ENCODE measurements around the gene GNAZ.
"Not testable (repeated sequence)": the region's sequence is repeated elsewhere in the genome, so short reads cannot be mapped to it uniquely, and the experiment has no call there.

Gene GNAZ

DNA sequence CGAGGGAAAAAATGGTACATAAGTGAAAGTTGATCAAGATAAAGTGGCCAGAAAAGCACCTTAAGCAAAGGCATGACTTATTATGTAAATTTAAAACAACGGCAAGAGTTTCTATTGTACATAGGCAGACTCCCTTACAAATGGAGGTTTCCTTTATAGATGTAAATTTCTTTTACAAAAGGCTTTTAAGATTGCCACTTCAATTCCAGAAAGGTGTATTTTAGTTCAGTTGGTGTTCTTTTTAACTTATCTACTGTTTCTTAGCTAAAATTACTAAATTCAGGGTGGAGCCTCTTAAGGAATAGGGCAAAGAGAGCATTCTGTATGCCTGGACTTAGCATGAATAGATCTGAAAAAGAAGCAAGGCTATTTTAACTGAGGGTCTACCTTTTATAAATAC lies 24.9 kb upstream of the GNAZ start:
- H3K9me3 ChIP-seq (ENCODE audit: control insufficient read depth, insufficient read depth, low read depth, low read length): peaks cover 11% of the 10 kb centered on the region
- no peak overlapping the region for H3K4me3 ChIP-seq (ENCODE audit: low read depth, low read length)
- H3K36me3 ChIP-seq (ENCODE audit: control insufficient read depth, insufficient read depth, low read length): no peaks in the 10 kb centered on the region
- H3K27me3 ChIP-seq (ENCODE audit: control insufficient read depth, insufficient read depth, low read length): no peaks in the 10 kb centered on the region
- no peak overlapping the region for H3K27ac ChIP-seq (ENCODE audit: low read depth, low read length)
- H3K4me1 ChIP-seq (ENCODE audit: control insufficient read depth, insufficient read depth, low read length): peaks cover 25% of the 10 kb centered on the region
- no peak overlapping the region for H3K9ac ChIP-seq (ENCODE audit: low read length)

DNA sequence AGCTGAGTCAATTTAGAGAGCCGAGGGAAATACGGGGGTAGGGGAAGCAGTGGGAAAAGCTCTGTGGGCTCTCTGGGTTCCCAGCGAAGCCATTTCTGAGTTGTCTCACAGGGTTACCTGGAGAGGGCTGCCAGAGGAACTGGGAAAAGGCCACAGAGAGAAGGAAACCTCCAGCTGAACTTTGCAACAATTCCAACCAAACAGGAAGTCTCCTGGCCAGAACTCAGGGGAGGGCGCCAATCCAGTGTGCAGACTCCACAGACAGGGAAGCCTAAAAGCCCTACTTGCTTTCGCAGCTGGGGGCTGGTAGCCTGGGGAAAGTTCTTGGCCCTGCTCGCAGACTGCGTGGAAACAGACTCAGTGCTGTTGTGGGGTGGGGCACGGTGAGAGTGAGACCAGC lies 23.1 kb upstream of the GNAZ start:
- H3K27ac ChIP-seq (ENCODE audit: low read depth, low read length): no peak overlapping the region
- no peak overlapping the region for H3K9ac ChIP-seq (ENCODE audit: low read length)
- H3K27me3 ChIP-seq (ENCODE audit: control insufficient read depth, insufficient read depth, low read length): no peaks in the 10 kb centered on the region
- peaks cover 25% of the 10 kb centered on the region for H3K4me1 ChIP-seq (ENCODE audit: control insufficient read depth, insufficient read depth, low read length)
- no peak overlapping the region for H3K4me3 ChIP-seq (ENCODE audit: low read depth, low read length)
- H3K36me3 ChIP-seq (ENCODE audit: control insufficient read depth, insufficient read depth, low read length): no peaks in the 10 kb centered on the region
- peaks cover 11% of the 10 kb centered on the region for H3K9me3 ChIP-seq (ENCODE audit: control insufficient read depth, insufficient read depth, low read depth, low read length)

DNA sequence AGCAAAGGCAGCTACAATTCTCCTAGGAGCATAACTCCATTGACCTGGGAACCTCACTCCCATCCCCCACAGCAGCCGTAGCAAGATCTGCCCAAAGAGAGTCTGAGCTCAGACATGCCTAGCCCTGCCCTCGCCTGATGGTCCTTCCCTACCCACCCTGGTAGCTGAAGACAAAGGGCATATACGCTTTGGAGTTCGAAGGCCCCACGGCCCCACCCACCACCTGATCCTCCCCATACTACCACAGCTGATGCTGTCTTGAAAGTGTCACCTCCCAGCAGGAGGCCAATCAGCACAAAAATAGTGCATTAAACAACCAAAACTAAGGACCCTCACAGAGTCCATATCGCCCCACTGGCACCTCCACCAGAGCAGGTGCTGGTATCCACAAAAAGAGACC lies 22.6 kb upstream of the GNAZ start:
- peaks cover 25% of the 10 kb centered on the region for H3K4me1 ChIP-seq (ENCODE audit: control insufficient read depth, insufficient read depth, low read length)
- H3K9ac ChIP-seq (ENCODE audit: low read length): no peak overlapping the region
- no peaks in the 10 kb centered on the region for H3K27me3 ChIP-seq (ENCODE audit: control insufficient read depth, insufficient read depth, low read length)
- H3K9me3 ChIP-seq (ENCODE audit: control insufficient read depth, insufficient read depth, low read depth, low read length): peaks cover 11% of the 10 kb centered on the region
- H3K27ac ChIP-seq (ENCODE audit: low read depth, low read length): no peak overlapping the region
- H3K36me3 ChIP-seq (ENCODE audit: control insufficient read depth, insufficient read depth, low read length): no peaks in the 10 kb centered on the region
- H3K4me3 ChIP-seq (ENCODE audit: low read depth, low read length): no peak overlapping the region

DNA sequence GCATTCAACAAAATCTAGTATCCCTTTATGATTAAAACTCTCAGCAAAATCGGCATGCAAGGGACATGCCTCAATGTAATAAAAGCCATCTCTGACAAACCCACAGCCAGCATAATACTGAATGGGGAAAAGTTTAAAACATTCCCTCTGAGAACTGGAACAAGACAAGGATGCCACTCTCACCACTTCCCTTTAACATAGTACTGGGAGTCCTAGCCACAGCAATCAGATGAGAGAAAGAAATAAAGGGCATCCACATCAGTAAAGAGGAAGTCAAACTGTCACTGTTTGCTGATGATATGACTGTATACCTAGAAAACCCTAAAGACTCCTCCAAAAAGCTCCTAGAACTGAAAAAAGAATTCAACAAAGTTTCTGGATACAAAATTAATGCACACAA lies 19.8 kb upstream of the GNAZ start:
- not testable (repeated sequence) for H3K4me3 ChIP-seq (ENCODE audit: low read depth, low read length); H3K9ac ChIP-seq (ENCODE audit: low read length); H3K27ac ChIP-seq (ENCODE audit: low read depth, low read length); H3K36me3 ChIP-seq (ENCODE audit: control insufficient read depth, insufficient read depth, low read length)
- peaks cover 12% of the 10 kb centered on the region; the same call in 1 of the 2 replicates for H3K27me3 ChIP-seq (ENCODE audit: control insufficient read depth, insufficient read depth, low read length)
- H3K9me3 ChIP-seq (ENCODE audit: control insufficient read depth, insufficient read depth, low read depth, low read length): peaks cover 11% of the 10 kb centered on the region
- peaks cover 13% of the 10 kb centered on the region for H3K4me1 ChIP-seq (ENCODE audit: control insufficient read depth, insufficient read depth, low read length)

GRCh38 chr22:23053051-23053707 lies 17.1 kb upstream of the GNAZ start:
- Histone ChIP-seq H3K4me3 (ENCODE audit: low read depth, low read length) (no peak overlapping the region), H3K27ac (ENCODE audit: low read depth, low read length) (no peak overlapping the region), H3K36me3 (ENCODE audit: control insufficient read depth, insufficient read depth, low read length) (no peaks in the 10 kb centered on the region), H3K9me3 (ENCODE audit: control insufficient read depth, insufficient read depth, low read depth, low read length) (no peaks in the 10 kb centered on the region), H3K4me1 (ENCODE audit: control insufficient read depth, insufficient read depth, low read length) (no peaks in the 10 kb centered on the region), H3K9ac (ENCODE audit: low read length) (no peak overlapping the region), H3K27me3 (ENCODE audit: control insufficient read depth, insufficient read depth, low read length) (peaks cover 15% of the 10 kb centered on the region; the same call in 1 of the 2 replicates)

DNA sequence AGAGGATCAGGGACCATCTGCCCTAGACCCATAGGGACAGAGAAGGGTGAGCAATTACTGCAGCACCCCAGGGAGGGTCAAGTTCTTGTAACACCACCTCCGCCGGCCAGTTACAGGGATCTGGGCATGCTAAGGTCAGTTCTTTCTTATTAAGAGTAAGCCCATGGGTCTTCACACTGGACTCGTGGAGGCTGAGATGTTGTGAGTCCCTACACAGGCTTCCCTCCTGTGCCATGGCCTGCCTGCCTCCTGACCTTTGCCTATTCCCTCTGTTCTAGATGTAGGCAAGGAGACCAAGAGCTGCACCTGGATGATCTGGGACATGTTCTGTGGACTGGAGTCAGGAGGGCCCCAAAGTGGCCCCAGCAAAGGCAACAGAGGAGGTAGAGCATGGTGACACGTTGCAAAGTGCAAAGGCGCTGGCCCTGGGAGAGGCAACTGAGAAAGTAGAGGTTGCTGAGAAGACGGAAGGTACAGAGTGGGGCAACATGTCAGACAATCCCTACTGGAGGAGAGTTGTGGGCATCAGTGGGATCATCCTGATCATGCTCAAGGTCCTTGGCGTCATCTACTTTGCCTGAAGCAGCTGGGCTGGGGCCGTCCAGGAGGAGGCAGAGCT lies 16.3 kb upstream of the GNAZ start:
- no peaks in the 10 kb centered on the region for H3K9me3 ChIP-seq (ENCODE audit: control insufficient read depth, insufficient read depth, low read depth, low read length)
- H3K36me3 ChIP-seq (ENCODE audit: control insufficient read depth, insufficient read depth, low read length): no peaks in the 10 kb centered on the region
- no peak overlapping the region for H3K27ac ChIP-seq (ENCODE audit: low read depth, low read length)
- H3K27me3 ChIP-seq (ENCODE audit: control insufficient read depth, insufficient read depth, low read length): peaks cover 15% of the 10 kb centered on the region; the same call in 1 of the 2 replicates
- no peak overlapping the region for H3K4me3 ChIP-seq (ENCODE audit: low read depth, low read length)
- no peaks in the 10 kb centered on the region for H3K4me1 ChIP-seq (ENCODE audit: control insufficient read depth, insufficient read depth, low read length)
- H3K9ac ChIP-seq (ENCODE audit: low read length): no peak overlapping the region

- Histone ChIP-seq H3K27me3 (ENCODE audit: control insufficient read depth, insufficient read depth, low read length) (peaks cover 15% of the 10 kb centered on the region; the same call in 1 of the 2 replicates), H3K9ac (ENCODE audit: low read length) (no peak overlapping the region), H3K4me1 (ENCODE audit: control insufficient read depth, insufficient read depth, low read length) (no peaks in the 10 kb centered on the region), H3K36me3 (ENCODE audit: control insufficient read depth, insufficient read depth, low read length) (no peaks in the 10 kb centered on the region), H3K27ac (ENCODE audit: low read depth, low read length) (no peak overlapping the region), H3K4me3 (ENCODE audit: low read depth, low read length) (no peak overlapping the region), H3K9me3 (ENCODE audit: control insufficient read depth, insufficient read depth, low read depth, low read length) (no peaks in the 10 kb centered on the region)
These were observed 15.6 kb upstream of the GNAZ start for GRCh38 chr22:23054531-23055257.

- Histone ChIP-seq H3K4me3 (ENCODE audit: low read depth, low read length) (no peak overlapping the region), H3K9me3 (ENCODE audit: control insufficient read depth, insufficient read depth, low read depth, low read length) (no peaks in the 10 kb centered on the region), H3K4me1 (ENCODE audit: control insufficient read depth, insufficient read depth, low read length) (no peaks in the 10 kb centered on the region), H3K27ac (ENCODE audit: low read depth, low read length) (no peak overlapping the region), H3K9ac (ENCODE audit: low read length) (no peak overlapping the region), H3K27me3 (ENCODE audit: control insufficient read depth, insufficient read depth, low read length) (peaks cover 17% of the 10 kb centered on the region), H3K36me3 (ENCODE audit: control insufficient read depth, insufficient read depth, low read length) (no peaks in the 10 kb centered on the region)
These were observed 14.7 kb upstream of the GNAZ start for GRCh38 chr22:23055449-23056179.

GRCh38 chr22:23057331-23057730 lies 13.0 kb upstream of the GNAZ start:
- Histone ChIP-seq H3K27ac (ENCODE audit: low read depth, low read length) (no peak overlapping the region), H3K27me3 (ENCODE audit: control insufficient read depth, insufficient read depth, low read length) (peaks cover 17% of the 10 kb centered on the region), H3K36me3 (ENCODE audit: control insufficient read depth, insufficient read depth, low read length) (no peaks in the 10 kb centered on the region), H3K9me3 (ENCODE audit: control insufficient read depth, insufficient read depth, low read depth, low read length) (no peaks in the 10 kb centered on the region), H3K4me1 (ENCODE audit: control insufficient read depth, insufficient read depth, low read length) (no peaks in the 10 kb centered on the region), H3K4me3 (ENCODE audit: low read depth, low read length) (no peak overlapping the region), H3K9ac (ENCODE audit: low read length) (no peak overlapping the region)

- Histone ChIP-seq H3K36me3 (ENCODE audit: control insufficient read depth, insufficient read depth, low read length) (no peaks in the 10 kb centered on the region), H3K27ac (ENCODE audit: low read depth, low read length) (no peak overlapping the region), H3K27me3 (ENCODE audit: control insufficient read depth, insufficient read depth, low read length) (peaks cover 17% of the 10 kb centered on the region), H3K4me1 (ENCODE audit: control insufficient read depth, insufficient read depth, low read length) (no peaks in the 10 kb centered on the region), H3K9ac (ENCODE audit: low read length) (no peak overlapping the region), H3K9me3 (ENCODE audit: control insufficient read depth, insufficient read depth, low read depth, low read length) (no peaks in the 10 kb centered on the region), H3K4me3 (ENCODE audit: low read depth, low read length) (no peak overlapping the region)
These were observed 12.3 kb upstream of the GNAZ start for GRCh38 chr22:23058063-23058462.

All from HUES6 (cell line).